Keratinocyte (primary cell): ENCODE results near the gene TARM1. TPM values are rescaled to one million over a fixed set of nuclear protein-coding genes. Genes with fewer than 3 reads are reported as not detected.

Experiments used
- DNase-seq: peaks from one replicate; pipeline ENCODE4 v3.0.0-alpha.2; 2011; ENCODE audit warnings: low read depth, missing footprints, low spot score
- FAIRE-seq: peaks from 2 replicates; lab custom pipeline; 2011; peaks lifted over from hg19 to GRCh38; lab: Jason Lieb, UNC
- H2AFZ ChIP-seq: 2 replicates; pipeline ENCODE4 v1.6.0; 2012; ENCODE audit warnings: low read length, control low read depth, inconsistent platforms; ENCODE audit not compliant: control insufficient read depth
- H3K27ac ChIP-seq: 2 replicates; pipeline ENCODE4 v1.5.1; 2011; ENCODE audit warnings: low read length; ENCODE audit not compliant: control insufficient read depth, insufficient read depth
- H3K27me3 ChIP-seq: 3 replicates; pipeline ENCODE4 v1.6.0; 2011; ENCODE audit warnings: low read length; ENCODE audit not compliant: control insufficient read depth, insufficient read depth; ENCODE audit errors: extremely low read depth
- H3K36me3 ChIP-seq, 2 experiments: 2 replicates in 1 of 2; 3 replicates in 1 of 2; pipeline ENCODE4 v1.5.1; 2011; ENCODE audit warnings: low read length in 2 of 2, mild to moderate bottlenecking in 1 of 2; ENCODE audit not compliant: control insufficient read depth in 2 of 2, insufficient read depth in 2 of 2; ENCODE audit errors: extremely low read depth in 1 of 2
- H3K4me1 ChIP-seq: 3 replicates; pipeline ENCODE4 v1.5.1; 2011; ENCODE audit warnings: low read length; ENCODE audit not compliant: control insufficient read depth, insufficient read depth; ENCODE audit errors: extremely low read depth
- H3K4me2 ChIP-seq: 3 replicates; pipeline ENCODE4 v1.6.0; 2011; ENCODE audit warnings: low read depth, low read length; ENCODE audit not compliant: control insufficient read depth, insufficient read depth; ENCODE audit errors: extremely low read depth
- H3K4me3 ChIP-seq, 3 experiments: fragments of 200-600 bp in 1 of 3; sonication (generic) in 1 of 3; 2 replicates in 2 of 3; 3 replicates in 1 of 3; pipeline ENCODE4 v1.5.1; 2011 to 2016; ENCODE audit warnings: low read length in 3 of 3, mild to moderate bottlenecking in 3 of 3, control low read depth in 2 of 3, inconsistent platforms in 1 of 3, low read depth in 1 of 3, mixed read lengths in 1 of 3, mixed run types in 1 of 3, moderate library complexity in 1 of 3; ENCODE audit not compliant: control insufficient read depth in 2 of 3, insufficient read depth in 2 of 3; ENCODE audit errors: extremely low read depth in 1 of 3
- H3K79me2 ChIP-seq: 2 replicates; pipeline ENCODE4 v1.6.0; 2012; ENCODE audit warnings: low read length; ENCODE audit not compliant: control insufficient read depth, insufficient read depth
- H3K9ac ChIP-seq: 3 replicates; pipeline ENCODE4 v1.6.0; 2011; ENCODE audit warnings: low read length; ENCODE audit not compliant: control insufficient read depth, insufficient read depth; ENCODE audit errors: extremely low read depth
- H3K9me1 ChIP-seq: 3 replicates; pipeline ENCODE4 v1.6.0; 2011; ENCODE audit warnings: low read length; ENCODE audit not compliant: control insufficient read depth, insufficient read depth; ENCODE audit errors: extremely low read depth
- H3K9me3 ChIP-seq: 2 replicates; pipeline ENCODE4 v1.5.1; 2012; ENCODE audit warnings: low read depth, low read length; ENCODE audit not compliant: control insufficient read depth
- H4K20me1 ChIP-seq: 3 replicates; pipeline ENCODE4 v1.6.0; 2011; ENCODE audit warnings: low read length; ENCODE audit not compliant: control insufficient read depth, insufficient read depth; ENCODE audit errors: extremely low read depth
- EZH2 ChIP-seq: IDR thresholded peaks from one replicate; pipeline ENCODE4 v1.6.1; 2012; ENCODE audit warnings: inconsistent platforms, mild to moderate bottlenecking, low read length, moderate library complexity
- dilution Hi-C: fragments of 300-500 bp; cut with MboI; formaldehyde crosslinking; loops from one replicate; pipeline ENCODE4 v1.7.0; 2020; ENCODE audit warnings: low sequenced_read_pairs; ENCODE audit not compliant: extremely low pct_ligation_motif_present
- polyA plus RNA-seq, 5 experiments: library from polyadenylated mRNA; depleted of rRNA in 3 of 5; stranded (reverse) in 3 of 5; stranded (forward) in 1 of 5; unstranded in 1 of 5; fragments of >200 nt; gene quantifications; 1 replicate in 1 of 5; 2 replicates in 3 of 5; 3 replicates in 1 of 5; pipeline versions ENCODE4 v1.2.1 to v1.2.3, GENCODE V29; 2011 to 2012; ENCODE audit warnings: missing spikeins in 2 of 5, low read depth in 1 of 5, low replicate concordance in 1 of 5
- TF ChIP-seq, protein P1 (sequence below), 3 experiments: IDR thresholded peaks in 1 of 3; conservative IDR thresholded peaks in 1 of 3; optimal IDR thresholded peaks in 1 of 3; 2 replicates in 2 of 3; 3 replicates in 1 of 3; pipeline versions ENCODE3 to v1.5.1; 2011; ENCODE audit warnings: low read length in 3 of 3, mild to moderate bottlenecking in 3 of 3, moderate library complexity in 2 of 3, control low read depth in 1 of 3, inconsistent platforms in 1 of 3; ENCODE audit not compliant: insufficient read depth in 2 of 3; ENCODE audit errors: extremely low read depth in 1 of 3

Gene TARM1
- polyA plus RNA-seq, 1 donor (not counting 4 experiments of a cell fraction or from before 2014, with no cell fraction given), result not detected

GRCh38 chr19:54029930-54030490 lies 51.2 kb downstream of the TARM1 start:
- no peak for TF ChIP-seq EZH2
- TF ChIP-seq, protein P1, sequence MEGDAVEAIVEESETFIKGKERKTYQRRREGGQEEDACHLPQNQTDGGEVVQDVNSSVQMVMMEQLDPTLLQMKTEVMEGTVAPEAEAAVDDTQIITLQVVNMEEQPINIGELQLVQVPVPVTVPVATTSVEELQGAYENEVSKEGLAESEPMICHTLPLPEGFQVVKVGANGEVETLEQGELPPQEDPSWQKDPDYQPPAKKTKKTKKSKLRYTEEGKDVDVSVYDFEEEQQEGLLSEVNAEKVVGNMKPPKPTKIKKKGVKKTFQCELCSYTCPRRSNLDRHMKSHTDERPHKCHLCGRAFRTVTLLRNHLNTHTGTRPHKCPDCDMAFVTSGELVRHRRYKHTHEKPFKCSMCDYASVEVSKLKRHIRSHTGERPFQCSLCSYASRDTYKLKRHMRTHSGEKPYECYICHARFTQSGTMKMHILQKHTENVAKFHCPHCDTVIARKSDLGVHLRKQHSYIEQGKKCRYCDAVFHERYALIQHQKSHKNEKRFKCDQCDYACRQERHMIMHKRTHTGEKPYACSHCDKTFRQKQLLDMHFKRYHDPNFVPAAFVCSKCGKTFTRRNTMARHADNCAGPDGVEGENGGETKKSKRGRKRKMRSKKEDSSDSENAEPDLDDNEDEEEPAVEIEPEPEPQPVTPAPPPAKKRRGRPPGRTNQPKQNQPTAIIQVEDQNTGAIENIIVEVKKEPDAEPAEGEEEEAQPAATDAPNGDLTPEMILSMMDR (optimal IDR thresholded peaks at IDR 0.05 in 1 of 3, IDR thresholded peaks at IDR 0.05 in 1 of 3, conservative IDR thresholded peaks at IDR 0.05 in 1 of 3; ENCODE audit: extremely low read depth in 1 of 3, insufficient read depth in 2 of 3, low read length in 3 of 3), result peak; percentile 53 to 69 (median 69)
- Histone ChIP-seq H3K4me1 (no peaks in the 10 kb centered on the region), H3K4me2 (no peak overlapping the region), H3K4me3 (no peak overlapping the region), H3K9me1 (no peaks in the 10 kb centered on the region), H3K27me3 (no peaks in the 10 kb centered on the region), H4K20me1 (no peaks in the 10 kb centered on the region), H3K9ac (no peak overlapping the region), H3K79me2 (no peaks in the 10 kb centered on the region), H3K9me3 (no peaks in the 10 kb centered on the region), H2AFZ (no peak overlapping the region), H3K27ac (no peak overlapping the region), H3K36me3 (no peaks in the 10 kb centered on the region)
- DNase-seq, result no peak
- no peak for FAIRE-seq
- dilution Hi-C loops, result loop anchor here (25.0 kb wide), 1 partner anchor 93 kb away; no protein-coding TSS in a partner anchor

- dilution Hi-C loops, result loop anchor here (25.0 kb wide), 1 partner anchor 92 kb away; no protein-coding TSS in a partner anchor
- no peaks in the 10 kb centered on the region for H3K9me3 ChIP-seq
- no peaks in the 10 kb centered on the region for H3K79me2 ChIP-seq
- no peak overlapping the region for H3K27ac ChIP-seq
- no peaks in the 10 kb centered on the region for H3K9me1 ChIP-seq
- no peak overlapping the region for H3K4me2 ChIP-seq
- H3K4me1 ChIP-seq, result no peaks in the 10 kb centered on the region
- H3K9ac ChIP-seq, result no peak overlapping the region
- DNase-seq, result no peak
- H3K36me3 ChIP-seq, result no peaks in the 10 kb centered on the region
- H3K4me3 ChIP-seq, result no peak overlapping the region
- no peaks in the 10 kb centered on the region for H4K20me1 ChIP-seq
- no peak overlapping the region for H2AFZ ChIP-seq
- TF ChIP-seq EZH2, result no peak
- TF ChIP-seq, protein P1 (optimal IDR thresholded peaks at IDR 0.05 in 1 of 3, IDR thresholded peaks at IDR 0.05 in 1 of 3, conservative IDR thresholded peaks at IDR 0.05 in 1 of 3; ENCODE audit: extremely low read depth in 1 of 3, insufficient read depth in 2 of 3, low read length in 3 of 3), result no peak
- FAIRE-seq, result no peak
- H3K27me3 ChIP-seq, result no peaks in the 10 kb centered on the region
Measured at GRCh38 chr19:54029301-54029700, 51.9 kb downstream of the TARM1 start.
